HEK293 (cell line): ENCODE measurements around the gene BRPF1.

Source experiments
- CTCF ChIA-PET: fragments of 350-600 bp; formaldehyde crosslinking; extraction: SDS; loops from one replicate; lab custom pipeline; 2021; ENCODE audit warnings: antibody characterized with exemption; lab: Yijun Ruan, JAX
- POLR2A ChIA-PET: fragments of 300-600 bp; formaldehyde crosslinking; extraction: SDS; loops from one replicate; lab custom pipeline; 2020; ENCODE audit warnings: antibody characterized with exemption, inconsistent platforms; lab: Yijun Ruan, JAX
- H3K27ac ChIP-seq: fragments of 200-500 bp; sonication (Bioruptor generic); 2 replicates; pipeline ENCODE4 v1.5.1; 2014; ENCODE audit warnings: low read depth, low read length, control low read depth, inconsistent platforms; ENCODE audit errors: extremely low read depth
- H3K36me3 ChIP-seq, 2 experiments: fragments of 200-500 bp in 1 of 2; sonication (Bioruptor generic) in 1 of 2; 1 replicate in 1 of 2; 2 replicates in 1 of 2; pipeline ENCODE4 v1.5.1; 2014 to 2017; ENCODE audit warnings: inconsistent platforms in 2 of 2, low read length in 2 of 2; ENCODE audit not compliant: control insufficient read depth in 2 of 2, insufficient read depth in 1 of 2
- H3K4me1 ChIP-seq: fragments of 200-500 bp; sonication (Bioruptor generic); 2 replicates; pipeline ENCODE4 v1.5.1; 2014; ENCODE audit warnings: mild to moderate bottlenecking, low read length, inconsistent platforms; ENCODE audit not compliant: control insufficient read depth, insufficient read depth
- H3K4me3 ChIP-seq: 2 replicates; pipeline ENCODE4 v1.5.1; 2011; ENCODE audit warnings: low read depth, mild to moderate bottlenecking, control low read depth, low read length, moderate library complexity
- H3K9me3 ChIP-seq: fragments of 200-500 bp; sonication (Bioruptor generic); 2 replicates; pipeline ENCODE4 v1.5.1; 2014; ENCODE audit warnings: low read depth, low read length, inconsistent platforms; ENCODE audit not compliant: control insufficient read depth, insufficient read depth
- BCL11A ChIP-seq: fragments of 450-650 bp; formaldehyde crosslinking; IDR thresholded peaks from 2 replicates; pipeline ENCODE4 v1.5.1; 2016; ENCODE audit warnings: low read depth, missing biosample characterization, missing genetic modification characterization
- SCRT1 ChIP-seq: fragments of 450-650 bp; formaldehyde crosslinking; IDR thresholded peaks from 2 replicates; pipeline ENCODE4 v1.5.1; 2016; ENCODE audit warnings: missing biosample characterization, missing genetic modification characterization, borderline replicate concordance
- SCRT2 ChIP-seq: fragments of 450-650 bp; formaldehyde crosslinking; IDR thresholded peaks from 2 replicates; pipeline ENCODE4 v1.5.1; 2016; ENCODE audit warnings: missing biosample characterization, missing genetic modification characterization
- ZBTB17 ChIP-seq: fragments of 450-650 bp; formaldehyde crosslinking; IDR thresholded peaks from 2 replicates; pipeline ENCODE4 v1.5.1; 2016; ENCODE audit warnings: missing biosample characterization, missing genetic modification characterization
- ZFHX2 ChIP-seq: fragments of 450-650 bp; formaldehyde crosslinking; conservative IDR thresholded peaks from 2 replicates; pipeline ENCODE4 v1.5.1; 2016; ENCODE audit warnings: missing biosample characterization, missing genetic modification characterization
- ZNF112 ChIP-seq: fragments of 450-650 bp; formaldehyde crosslinking; IDR thresholded peaks from 2 replicates; pipeline ENCODE4 v1.5.0; 2017; ENCODE audit warnings: missing biosample characterization, missing genetic modification characterization
- ZNF366 ChIP-seq: fragments of 450-650 bp; formaldehyde crosslinking; conservative IDR thresholded peaks from 2 replicates; pipeline ENCODE4 v1.5.1; 2016; ENCODE audit warnings: missing biosample characterization, missing genetic modification characterization
- ZNF391 ChIP-seq: fragments of 450-650 bp; formaldehyde crosslinking; IDR thresholded peaks from 2 replicates; pipeline ENCODE4 v1.5.1; 2016; ENCODE audit warnings: low read depth, missing biosample characterization, missing genetic modification characterization, borderline replicate concordance
- ZNF426 ChIP-seq: fragments of 450-650 bp; formaldehyde crosslinking; IDR thresholded peaks from 2 replicates; pipeline ENCODE4 v1.5.1; 2017; ENCODE audit warnings: missing biosample characterization, missing genetic modification characterization, mild to moderate bottlenecking, inconsistent platforms, moderate library complexity
- ZNF518A ChIP-seq: fragments of 450-650 bp; formaldehyde crosslinking; conservative IDR thresholded peaks from 2 replicates; pipeline ENCODE4 v1.5.1; 2016; ENCODE audit warnings: low read depth, missing biosample characterization, missing genetic modification characterization
- ZNF610 ChIP-seq: fragments of 450-650 bp; formaldehyde crosslinking; IDR thresholded peaks from 2 replicates; pipeline ENCODE4 v1.5.1; 2016; ENCODE audit warnings: missing biosample characterization, missing genetic modification characterization, borderline replicate concordance
- ZNF704 ChIP-seq: fragments of 450-650 bp; formaldehyde crosslinking; IDR thresholded peaks from 2 replicates; pipeline ENCODE4 v1.5.1; 2016; ENCODE audit warnings: missing biosample characterization, missing genetic modification characterization
- ZNF747 ChIP-seq: fragments of 450-650 bp; formaldehyde crosslinking; IDR thresholded peaks from 2 replicates; pipeline ENCODE4 v1.5.1; 2016; ENCODE audit warnings: missing biosample characterization, missing genetic modification characterization

Gene BRPF1

GRCh38 chr3:9715764-9716437, 15.6 kb upstream of the BRPF1 start (continued):
- 0 out of 2 replicates have a peak, but pooled peaks have one; percentile 19 for TF ChIP-seq ZNF518A (tag by site-specific recombination)
- TF ChIP-seq ZNF747 (tag by site-specific recombination) = no peak

- no peaks in the 10 kb centered on the region for H3K36me3 ChIP-seq
- POLR2A ChIA-PET = no interaction called here
- no peaks in the 10 kb centered on the region for H3K4me1 ChIP-seq
- H3K9me3 ChIP-seq = no peaks in the 10 kb centered on the region
- no peak overlapping the region for H3K4me3 ChIP-seq
- no peak overlapping the region for H3K27ac ChIP-seq
- TF ChIP-seq ZNF704 (tag by site-specific recombination) = no peak
- TF ChIP-seq SCRT1 = peak; percentile 93
- TF ChIP-seq ZBTB17 = peak; percentile 87
- no peak for TF ChIP-seq ZNF112 (tag by site-specific recombination)
- TF ChIP-seq SCRT2 (tag by site-specific recombination) = peak; percentile 96
- CTCF ChIA-PET = interaction anchor here (1.2 to 1.6 kb wide), 2 partner anchors 11 to 127 kb away, joined by 3 to 5 read pairs; partner anchors contain the start of gene RPUSD3
Observed at GRCh38 chr3:9716801-9717555, 14.6 kb upstream of the BRPF1 start.

- no peaks in the 10 kb centered on the region for H3K36me3 ChIP-seq
- H3K4me1 ChIP-seq = no peaks in the 10 kb centered on the region
- no peaks in the 10 kb centered on the region for H3K9me3 ChIP-seq
- H3K4me3 ChIP-seq = no peak overlapping the region
- TF ChIP-seq ZFHX2 (tag by site-specific recombination) (peak; percentile 25; the same call in 1 of the 2 replicates), ZNF366 (tag by site-specific recombination) (peak; percentile 90), ZBTB17 (peak; percentile 85), ZNF391 (no peak), ZNF426 (no peak)
- no peak overlapping the region for H3K27ac ChIP-seq
- ChIA-PET CTCF (interaction anchor here (0.8 to 1.6 kb wide), 4 partner anchors 10 to 214 kb away, joined by 3 to 5 read pairs (median 3); partner anchors contain the start of gene RPUSD3), POLR2A (no interaction called here)
Observed at GRCh38 chr3:9717563-9717962, 14.0 kb upstream of the BRPF1 start.

- POLR2A ChIA-PET = no interaction called here
- Histone ChIP-seq H3K4me3 (no peak overlapping the region), H3K9me3 (no peaks in the 10 kb centered on the region), H3K4me1 (no peaks in the 10 kb centered on the region), H3K27ac (no peak overlapping the region), H3K36me3 (no peaks in the 10 kb centered on the region)
- CTCF ChIA-PET = interaction anchor here (0.8 to 1.6 kb wide), 4 partner anchors 10 to 215 kb away, joined by 3 to 5 read pairs (median 3); no protein-coding TSS in a partner anchor
- no peak for TF ChIP-seq ZNF610 (tag by site-specific recombination)
- TF ChIP-seq BCL11A (tag by site-specific recombination) = no peak
- TF ChIP-seq ZBTB17 = 0 out of 2 replicates have a peak, but pooled peaks have one; percentile 4
- TF ChIP-seq, all 188 proteins: peak for 1
Observed at GRCh38 chr3:9718118-9718517, 13.4 kb upstream of the BRPF1 start.
